Measurements from ENCODE around the gene NT5DC2.

NT5DC2 gene

DNA sequence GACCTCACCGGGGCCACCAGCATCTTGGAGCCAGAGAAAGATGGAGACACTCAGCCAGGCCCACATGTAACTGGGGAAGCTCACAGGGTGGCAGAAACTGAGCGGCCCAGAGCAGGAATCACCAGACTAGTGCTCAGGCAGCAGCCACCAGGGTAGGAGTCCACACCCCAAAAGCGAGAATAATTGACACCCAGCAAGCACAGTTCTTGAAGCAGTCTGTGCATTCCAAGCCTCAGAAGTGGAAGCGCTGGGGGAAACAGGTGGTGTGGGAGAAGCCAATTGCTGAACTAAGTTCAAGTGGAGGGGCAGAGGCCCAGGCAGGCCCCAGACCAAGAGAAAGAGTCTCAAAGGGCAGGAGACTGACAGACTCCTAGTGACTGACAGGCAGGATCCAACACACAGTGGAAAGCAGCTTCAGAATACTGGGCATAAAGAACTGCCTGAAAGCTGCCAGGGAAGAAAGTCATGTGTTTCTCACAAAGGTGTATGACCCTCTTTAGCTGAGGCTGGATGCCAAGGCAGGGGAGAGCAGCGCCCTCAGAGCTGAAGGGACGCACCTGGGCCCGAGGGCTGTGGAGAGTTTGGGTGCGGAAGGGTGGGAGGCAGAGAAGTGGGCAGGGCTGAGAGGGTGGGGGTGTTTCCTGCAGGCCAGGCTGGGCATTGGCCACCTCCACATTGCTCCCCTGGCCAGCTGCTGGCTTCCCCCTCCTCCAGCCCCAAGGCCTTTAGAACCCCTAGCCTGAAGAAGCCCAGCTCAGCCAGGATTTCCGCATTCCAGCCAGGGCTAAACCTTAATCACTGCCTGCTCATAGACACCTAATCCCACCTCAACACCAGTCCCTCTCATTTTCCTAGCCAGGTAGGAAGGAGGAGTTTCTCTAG lies 7.7 kb downstream of the NT5DC2 start:
- no peak for FAIRE-seq
- no peak for DNase-seq (ENCODE audit: low spot score)

DNA sequence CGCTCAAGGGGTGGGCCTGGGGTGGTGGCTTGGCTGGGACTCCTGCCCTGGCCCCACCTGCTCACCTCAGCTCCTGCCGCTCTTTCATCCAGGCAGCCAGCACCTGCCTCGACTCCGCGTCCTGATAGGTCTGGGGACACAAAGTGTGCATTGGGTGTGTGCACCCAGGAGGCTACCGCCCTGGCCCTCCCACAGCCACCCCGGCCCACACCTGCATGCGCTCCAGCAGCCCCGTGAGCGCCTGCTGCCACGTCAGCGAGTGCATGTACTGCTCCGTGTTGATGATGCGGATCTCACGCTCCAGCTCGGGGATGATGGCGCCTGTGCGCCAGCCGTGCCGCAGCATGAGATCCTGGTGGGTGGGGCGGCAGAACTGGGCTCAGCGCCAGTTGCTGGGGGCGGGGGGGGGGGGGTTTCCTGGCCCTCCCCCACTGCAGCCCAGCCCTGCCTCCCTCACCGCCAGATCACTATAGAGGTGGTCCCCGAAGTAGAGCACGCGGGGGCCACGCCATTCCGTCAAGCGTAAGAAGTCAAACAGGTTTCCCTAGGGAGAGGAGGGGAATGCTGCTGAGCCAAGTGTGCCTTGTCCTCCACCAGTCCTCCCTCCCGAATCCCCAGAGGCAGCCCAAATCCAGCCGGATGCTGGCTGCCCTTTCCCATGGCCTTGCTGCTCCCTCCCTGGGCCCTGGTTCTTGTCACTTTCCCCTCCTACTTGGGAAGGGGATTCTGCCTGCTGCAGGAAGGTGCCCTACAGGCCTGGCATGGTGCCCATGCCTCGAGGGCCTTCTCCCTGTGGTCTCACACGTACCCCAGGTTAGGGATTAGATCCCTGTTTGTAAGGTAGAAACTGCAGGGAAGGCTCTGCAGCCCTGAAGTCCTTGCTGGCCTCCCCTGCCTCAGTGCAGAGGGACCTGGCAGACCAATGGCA lies 8.6 kb downstream of the NT5DC2 start:
- no peak for DNase-seq (ENCODE audit: low spot score)
- no peak for FAIRE-seq

DNA sequence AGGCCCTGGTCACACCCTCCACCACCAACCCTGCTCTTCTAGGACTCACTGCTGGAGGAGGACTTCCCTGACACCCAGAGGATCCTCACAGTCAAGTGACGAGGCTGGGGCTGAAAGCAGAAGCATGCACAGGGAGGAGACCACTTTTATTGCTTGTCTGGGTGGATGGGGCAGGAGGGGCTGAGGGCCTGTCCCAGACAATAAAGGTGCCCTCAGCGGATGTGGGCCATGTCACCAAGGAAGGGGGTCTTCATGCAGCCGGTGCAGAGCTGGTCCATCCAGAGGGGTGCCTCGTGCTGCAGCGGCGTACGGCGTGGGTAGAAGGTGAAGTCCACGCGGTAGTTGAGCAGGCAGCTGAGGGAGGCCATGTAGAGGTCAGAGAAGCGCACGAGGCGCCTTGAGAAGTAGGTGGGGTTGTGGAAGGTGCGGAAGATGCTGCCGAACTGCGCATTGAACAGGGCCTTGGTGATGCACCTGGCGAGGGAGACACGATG lies 9.4 kb downstream of the NT5DC2 start:
- no peak for FAIRE-seq
- DNase-seq (ENCODE audit: low spot score): no peak

DNA sequence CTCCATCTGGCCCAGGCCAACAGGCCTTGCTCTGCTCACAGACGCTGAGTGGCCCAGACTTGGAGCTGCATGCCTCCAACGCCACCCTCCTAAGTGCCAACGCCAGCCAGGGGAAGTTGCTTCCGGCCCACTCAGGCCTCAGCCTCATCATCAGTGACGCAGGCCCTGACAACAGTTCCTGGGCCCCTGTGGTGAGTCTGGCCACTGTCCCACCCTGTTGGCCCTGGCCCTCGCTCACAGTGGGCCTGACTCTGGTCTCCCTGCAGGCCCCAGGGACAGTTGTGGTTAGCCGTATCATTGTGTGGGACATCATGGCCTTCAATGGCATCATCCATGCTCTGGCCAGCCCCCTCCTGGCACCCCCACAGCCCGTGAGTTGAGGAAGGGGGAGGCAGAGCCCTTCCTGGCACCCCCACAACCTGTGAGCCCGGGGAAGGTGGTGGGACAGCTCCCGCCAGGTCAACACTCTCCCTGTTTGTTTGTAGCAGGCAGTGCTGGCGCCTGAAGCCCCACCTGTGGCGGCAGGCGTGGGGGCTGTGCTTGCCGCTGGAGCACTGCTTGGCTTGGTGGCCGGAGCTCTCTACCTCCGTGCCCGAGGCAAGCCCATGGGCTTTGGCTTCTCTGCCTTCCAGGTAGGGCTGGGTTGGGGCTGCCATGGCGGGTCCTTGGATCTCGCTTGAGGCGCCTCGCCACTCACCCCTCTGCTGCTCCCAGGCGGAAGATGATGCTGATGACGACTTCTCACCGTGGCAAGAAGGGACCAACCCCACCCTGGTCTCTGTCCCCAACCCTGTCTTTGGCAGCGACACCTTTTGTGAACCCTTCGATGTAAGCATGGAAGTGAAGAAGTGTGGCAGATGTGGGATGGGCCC lies 10.0 kb downstream of the NT5DC2 start:
- no peak for DNase-seq (ENCODE audit: low spot score)
- no peak for FAIRE-seq

DNA sequence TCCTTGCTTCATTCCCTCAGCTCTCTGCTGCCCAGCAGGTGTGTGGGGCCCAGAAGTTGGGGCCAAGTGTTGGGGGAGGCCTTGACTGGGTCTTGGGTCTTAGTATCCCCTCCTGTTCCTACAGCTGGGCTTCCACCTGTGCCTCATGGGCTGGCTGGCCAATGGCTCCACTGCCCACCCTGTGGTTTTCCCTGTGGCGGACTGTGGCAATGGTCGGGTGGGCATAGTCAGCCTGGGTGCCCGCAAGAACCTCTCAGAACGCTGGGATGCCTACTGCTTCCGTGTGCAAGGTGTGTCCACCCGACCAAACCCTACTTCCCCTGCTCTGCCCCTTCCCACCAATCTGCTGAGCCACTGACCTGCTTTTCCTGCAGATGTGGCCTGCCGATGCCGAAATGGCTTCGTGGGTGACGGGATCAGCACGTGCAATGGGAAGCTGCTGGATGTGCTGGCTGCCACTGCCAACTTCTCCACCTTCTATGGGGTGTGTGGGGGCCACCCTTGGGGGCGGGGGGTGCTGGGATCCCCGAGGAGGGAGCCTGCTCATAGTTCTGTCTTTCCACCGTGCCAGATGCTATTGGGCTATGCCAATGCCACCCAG lies 10.9 kb downstream of the NT5DC2 start:
- no peak for DNase-seq (ENCODE audit: low spot score)
- FAIRE-seq: no peak

DNA sequence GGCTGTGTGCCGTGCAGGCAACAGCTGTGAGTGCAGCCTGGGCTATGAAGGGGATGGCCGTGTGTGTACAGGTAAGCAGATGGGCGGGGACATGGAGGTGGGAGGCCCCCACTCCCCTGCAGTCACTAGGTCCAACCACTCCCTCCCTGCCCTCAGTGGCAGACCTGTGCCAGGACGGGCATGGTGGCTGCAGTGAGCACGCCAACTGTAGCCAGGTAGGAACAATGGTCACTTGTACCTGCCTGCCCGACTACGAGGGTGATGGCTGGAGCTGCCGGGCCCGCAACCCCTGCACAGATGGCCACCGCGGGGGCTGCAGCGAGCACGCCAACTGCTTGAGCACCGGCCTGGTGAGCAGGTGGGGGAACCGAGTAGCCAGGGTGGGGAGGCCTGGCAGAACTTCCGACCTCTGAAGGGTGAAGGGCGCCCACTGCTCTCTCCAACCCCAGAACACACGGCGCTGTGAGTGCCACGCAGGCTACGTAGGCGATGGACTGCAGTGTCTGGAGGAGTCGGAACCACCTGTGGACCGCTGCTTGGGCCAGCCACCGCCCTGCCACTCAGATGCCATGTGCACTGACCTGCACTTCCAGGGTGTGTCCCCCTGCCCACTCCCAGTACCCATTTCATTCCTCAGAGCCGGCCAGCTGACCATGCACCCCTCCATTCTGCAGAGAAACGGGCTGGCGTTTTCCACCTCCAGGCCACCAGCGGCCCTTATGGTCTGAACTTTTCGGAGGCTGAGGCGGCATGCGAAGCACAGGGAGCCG lies 11.6 kb downstream of the NT5DC2 start:
- DNase-seq (ENCODE audit: low spot score) (no peak), FAIRE-seq (no peak)

DNA sequence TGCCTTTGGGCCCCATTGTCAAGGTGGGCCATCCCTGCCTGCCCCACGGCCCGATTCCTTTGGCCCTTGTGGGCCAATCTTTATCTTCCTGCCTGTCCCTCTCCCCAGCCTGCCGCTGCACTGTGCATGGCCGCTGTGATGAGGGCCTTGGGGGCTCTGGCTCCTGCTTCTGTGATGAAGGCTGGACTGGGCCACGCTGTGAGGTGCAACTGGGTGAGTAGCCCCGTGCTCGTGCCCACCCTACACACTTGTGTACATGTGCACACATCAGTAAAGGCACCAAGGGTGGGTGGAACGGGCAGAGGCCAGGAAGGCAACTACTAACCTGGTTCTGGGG lies 12.2 kb downstream of the NT5DC2 start:
- FAIRE-seq (no peak), DNase-seq (ENCODE audit: low spot score) (no peak)

DNA sequence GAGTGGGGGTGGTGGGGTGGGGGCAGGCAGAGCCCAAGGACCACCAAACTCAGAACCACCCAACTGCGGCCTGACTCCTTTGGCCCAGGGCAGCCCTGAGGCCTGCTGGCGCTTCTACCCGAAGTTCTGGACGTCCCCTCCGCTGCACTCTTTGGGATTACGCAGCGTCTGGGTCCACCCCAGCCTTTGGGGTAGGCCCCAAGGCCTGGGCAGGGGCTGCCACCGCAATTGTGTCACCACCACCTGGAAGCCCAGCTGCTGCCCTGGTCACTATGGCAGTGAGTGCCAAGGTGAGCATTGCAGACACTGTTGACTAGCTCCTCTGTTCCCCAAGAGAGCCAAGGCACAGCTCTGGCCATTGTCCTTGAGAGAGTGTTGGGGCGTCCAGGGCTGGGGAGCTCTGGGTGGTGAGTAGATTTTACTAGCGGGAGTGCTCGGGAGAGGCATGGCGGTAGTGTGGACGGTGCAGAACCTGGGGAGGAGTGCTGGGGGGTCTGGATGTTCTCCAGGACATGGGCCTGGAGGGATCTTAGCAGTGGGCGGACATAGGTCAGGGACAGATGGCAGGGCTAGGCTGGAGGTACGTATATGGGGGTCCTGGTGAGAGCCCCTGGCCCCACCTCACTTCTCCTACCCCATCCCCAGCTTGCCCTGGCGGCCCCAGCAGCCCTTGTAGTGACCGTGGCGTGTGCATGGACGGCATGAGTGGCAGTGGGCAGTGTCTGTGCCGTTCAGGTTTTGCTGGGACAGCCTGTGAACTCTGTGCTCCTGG lies 12.8 kb downstream of the NT5DC2 start:
- no peak for FAIRE-seq
- no peak for DNase-seq (ENCODE audit: low spot score)

DNA sequence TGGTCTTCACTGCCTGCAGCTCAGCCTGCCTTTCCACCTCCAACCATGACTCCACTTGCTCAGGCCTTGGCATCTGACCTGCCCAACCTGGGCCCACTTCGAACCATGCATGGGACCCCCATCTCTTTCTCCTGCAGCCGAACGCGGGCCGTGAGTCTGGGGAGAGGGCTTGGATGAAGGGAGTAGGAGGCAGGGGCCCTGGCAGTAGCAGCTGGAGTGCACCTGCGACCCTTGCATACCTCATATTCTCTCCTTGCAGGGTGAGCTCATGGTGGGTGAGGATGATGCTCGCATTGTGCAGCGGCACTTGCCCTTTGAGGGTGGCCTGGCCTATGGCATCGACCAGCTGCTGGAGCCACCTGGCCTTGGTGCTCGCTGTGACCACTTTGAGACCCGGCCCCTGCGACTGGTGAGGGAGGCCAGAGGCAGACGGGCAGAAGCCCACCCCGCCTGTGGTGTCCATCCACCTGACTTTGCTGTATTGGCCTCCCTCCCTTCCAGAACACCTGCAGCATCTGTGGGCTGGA lies 13.5 kb downstream of the NT5DC2 start:
- DNase-seq (ENCODE audit: low spot score) (no peak), FAIRE-seq (no peak)

DNA sequence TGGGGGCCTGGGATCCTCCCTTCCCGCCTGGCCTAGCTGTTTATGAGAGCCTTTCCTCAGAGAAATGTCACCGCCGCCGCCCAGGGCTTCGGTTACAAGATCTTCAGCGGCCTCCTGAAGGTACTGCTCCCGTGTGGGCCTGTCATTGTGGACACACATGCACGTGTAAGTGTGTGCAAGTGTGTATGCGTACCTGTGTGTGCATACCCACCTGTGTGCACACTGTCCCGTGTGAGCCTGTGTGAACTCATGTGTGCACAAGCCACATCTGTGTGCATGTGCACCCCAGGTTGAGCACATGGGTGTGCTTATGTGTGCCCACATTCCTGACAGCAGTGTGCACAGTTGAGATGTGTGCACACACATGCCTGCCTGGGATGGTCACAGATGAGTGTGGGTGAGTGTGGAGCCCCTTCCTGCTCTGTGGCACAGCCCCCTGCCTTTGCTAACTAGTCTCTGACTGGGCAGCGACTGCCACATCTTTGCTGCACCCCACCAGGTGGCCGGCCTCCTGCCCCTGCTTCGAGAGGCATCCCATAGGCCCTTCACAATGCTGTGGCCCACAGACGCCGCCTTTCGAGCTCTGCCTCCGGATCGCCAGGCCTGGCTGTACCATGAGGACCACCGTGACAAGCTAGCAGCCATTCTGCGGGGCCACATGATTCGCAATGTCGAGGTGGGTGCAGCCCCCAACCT lies 14.1 kb downstream of the NT5DC2 start:
- peak; percentile 81 for FAIRE-seq
- no peak for DNase-seq (ENCODE audit: low spot score)

DNA sequence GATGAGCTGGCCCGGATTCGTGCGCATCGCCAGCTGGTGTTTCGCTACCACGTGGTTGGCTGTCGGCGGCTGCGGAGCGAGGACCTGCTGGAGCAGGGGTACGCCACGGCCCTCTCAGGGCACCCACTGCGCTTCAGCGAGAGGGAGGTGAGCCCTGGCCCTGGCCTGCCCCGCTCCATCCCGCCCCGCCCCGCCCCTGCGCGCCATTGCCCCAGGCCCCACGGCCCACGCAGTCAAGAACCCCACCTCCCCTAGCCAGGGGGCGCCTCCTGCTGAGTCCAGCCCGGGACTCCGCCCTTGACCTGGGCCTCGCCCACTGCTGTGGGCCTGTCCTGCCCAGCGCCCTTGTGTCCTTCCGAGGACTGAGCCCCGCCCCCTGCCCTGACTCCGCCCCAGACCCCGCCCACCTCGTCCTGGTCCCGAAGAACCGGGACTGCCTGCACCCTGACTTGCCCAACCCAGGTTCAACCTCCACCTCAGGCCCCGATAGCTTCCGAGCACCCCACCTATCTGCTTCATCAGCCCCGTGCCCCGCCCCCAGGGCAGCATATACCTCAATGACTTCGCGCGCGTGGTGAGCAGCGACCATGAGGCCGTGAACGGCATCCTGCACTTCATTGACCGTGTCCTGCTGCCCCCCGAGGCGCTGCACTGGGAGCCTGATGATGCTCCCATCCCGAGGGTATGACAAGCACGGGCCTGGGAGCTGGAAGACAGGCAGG lies 14.8 kb downstream of the NT5DC2 start:
- DNase-seq (ENCODE audit: low spot score): no peak
- FAIRE-seq: no peak

DNA sequence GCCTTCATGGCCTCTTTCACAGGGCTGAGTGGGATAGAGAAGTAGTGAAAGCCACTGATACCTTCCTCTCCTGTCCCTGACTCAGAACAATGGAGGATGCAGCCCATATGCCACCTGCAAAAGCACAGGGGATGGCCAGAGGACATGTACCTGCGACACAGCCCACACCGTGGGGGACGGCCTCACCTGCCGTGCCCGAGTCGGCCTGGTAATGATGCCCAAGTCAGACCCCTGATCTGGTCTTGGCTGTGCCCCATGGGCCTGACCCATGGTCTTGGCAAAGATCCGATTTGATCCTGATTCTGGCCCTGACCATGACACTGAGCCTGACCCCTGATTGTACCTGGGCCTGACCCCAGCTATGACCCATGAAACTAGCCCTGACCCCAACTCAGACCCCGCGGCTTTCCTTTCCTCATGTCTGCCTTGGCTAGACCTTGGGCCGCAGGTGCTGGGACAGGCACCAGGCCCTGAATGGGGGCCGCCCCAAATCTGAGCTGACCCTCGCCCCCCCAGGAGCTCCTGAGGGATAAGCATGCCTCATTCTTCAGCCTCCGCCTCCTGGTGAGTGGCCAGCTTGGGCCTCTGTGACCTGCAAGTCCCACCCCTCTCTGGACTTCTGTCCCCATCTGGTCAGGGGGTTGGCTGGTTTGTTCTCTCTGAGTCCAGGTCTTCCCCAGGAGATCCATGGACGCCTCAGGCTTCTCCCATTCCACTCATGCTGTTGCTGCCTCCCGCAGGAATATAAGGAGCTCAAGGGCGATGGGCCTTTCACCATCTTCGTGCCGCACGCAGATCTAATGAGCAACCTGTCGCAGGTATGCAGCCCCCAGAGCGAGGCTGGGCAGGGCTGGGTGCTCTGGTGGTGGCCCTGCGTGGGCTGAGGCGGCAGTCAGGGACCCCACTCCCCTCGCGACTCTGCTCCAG lies 15.6 kb downstream of the NT5DC2 start:
- FAIRE-seq (peak; percentile 9), DNase-seq (ENCODE audit: low spot score) (no peak)

DNA sequence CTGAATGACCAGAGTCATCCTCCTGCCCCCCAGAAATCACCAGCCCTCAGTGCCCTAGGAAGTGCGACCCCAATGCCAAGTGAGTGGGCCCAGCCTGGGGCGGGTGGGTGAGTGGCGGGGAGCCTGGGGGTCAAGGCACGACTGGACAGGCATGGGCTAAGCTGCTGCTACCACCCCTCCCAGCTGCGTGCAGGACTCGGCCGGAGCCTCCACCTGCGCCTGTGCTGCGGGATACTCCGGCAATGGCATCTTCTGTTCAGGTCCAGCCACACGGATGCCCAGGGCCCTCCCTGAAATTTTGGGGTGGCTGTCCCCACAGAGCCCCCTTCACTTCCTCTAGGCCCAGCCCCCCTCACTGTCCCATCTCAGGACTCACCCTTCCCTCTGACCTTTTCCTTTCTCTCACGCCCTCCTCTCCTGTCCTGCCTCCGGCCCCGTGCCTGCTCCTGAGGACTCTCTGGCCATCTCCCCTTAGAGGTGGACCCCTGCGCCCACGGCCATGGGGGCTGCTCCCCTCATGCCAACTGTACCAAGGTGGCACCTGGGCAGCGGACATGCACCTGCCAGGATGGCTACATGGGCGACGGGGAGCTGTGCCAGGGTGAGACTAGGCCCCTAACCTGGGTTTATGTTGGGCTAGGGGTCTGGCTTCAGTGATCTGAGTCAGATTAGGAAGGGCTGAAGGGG lies 17.0 kb downstream of the NT5DC2 start:
- DNase-seq (ENCODE audit: low spot score) (no peak), FAIRE-seq (no peak)

DNA sequence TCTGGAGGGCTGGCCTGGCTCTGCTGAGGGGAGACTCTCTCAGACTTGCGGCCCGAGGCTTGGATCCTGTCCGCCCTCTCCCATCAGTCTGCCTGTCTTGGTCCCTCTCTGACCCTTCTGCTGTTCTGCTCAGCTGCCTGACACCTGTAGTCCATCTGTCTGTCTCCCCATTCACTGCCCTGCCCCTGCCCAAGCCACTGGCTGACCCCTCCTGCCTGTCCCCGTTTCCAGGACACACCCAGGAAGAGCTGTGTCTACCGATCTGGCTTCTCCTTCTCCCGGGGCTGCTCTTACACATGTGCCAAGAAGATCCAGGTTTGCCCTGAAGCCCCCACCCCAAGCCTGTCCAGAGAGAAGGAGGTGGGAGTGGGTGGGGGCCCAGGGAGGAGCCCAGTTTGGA lies 18.5 kb downstream of the NT5DC2 start:
- FAIRE-seq: no peak
- no peak for DNase-seq (ENCODE audit: low spot score)

DNA sequence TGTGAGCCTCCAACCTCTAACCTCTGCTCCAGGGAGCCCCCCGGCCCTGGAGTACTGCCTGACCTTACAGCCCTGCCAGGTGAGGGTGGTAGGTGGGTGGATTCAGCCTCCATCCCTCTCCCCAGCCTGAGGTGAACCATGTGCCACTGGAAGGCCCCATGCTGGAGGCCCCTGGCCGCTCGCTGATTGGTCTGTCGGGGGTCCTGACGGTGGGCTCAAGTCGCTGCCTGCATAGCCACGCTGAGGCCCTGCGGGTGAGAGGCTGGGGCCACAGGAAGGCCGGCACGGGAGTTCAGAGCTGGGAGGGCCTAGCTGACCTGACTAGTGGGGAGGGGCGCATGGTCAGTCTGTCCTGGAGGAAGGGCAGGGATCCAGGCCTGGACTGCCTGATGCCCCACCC lies 19.1 kb downstream of the NT5DC2 start:
- FAIRE-seq: no peak
- no peak for DNase-seq (ENCODE audit: low spot score)

DNA sequence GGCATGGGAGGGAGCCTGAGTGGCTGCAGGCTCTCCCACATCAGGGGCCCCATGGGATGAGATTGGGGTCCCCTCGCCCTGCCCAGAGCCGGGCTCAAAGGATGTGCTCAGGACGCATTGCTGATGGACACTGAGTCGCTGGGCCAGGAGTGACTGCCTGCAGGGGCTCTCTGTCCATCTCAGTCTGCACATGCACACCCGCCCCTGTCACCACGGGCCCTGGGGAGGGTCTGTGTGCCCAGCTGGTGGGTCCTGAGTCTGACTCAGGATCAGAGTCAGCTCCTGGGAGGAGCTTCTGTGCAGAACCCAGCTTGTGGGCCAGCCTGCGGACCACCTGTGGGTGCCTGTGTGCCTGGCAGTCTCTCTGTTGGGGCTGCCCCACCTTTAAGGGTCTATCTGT lies 20.4 kb downstream of the NT5DC2 start:
- no peak for DNase-seq (ENCODE audit: low spot score)
- no peak for FAIRE-seq
